Activated CD4-positive, alpha-beta T cell treated with anti-CD3 and anti-CD28 coated beads for 36 hours (primary cell): Measurements from ENCODE around the gene PEX16. TPM values are rescaled to one million over a fixed set of nuclear protein-coding genes. Genes with fewer than 3 reads are reported as not detected.

ENCODE experiments used
- ATAC-seq: fragments of 200-7000 bp; cut with Tn5 transposase; one replicate; pipeline ENCODE4 v1.10.0; 2021; ENCODE audit warnings: mild to moderate bottlenecking, moderate library complexity
- CTCF ChIA-PET: fragments of 350-600 bp; sonication (Branson Sonifier 250); formaldehyde crosslinking; loops from one replicate; lab custom pipeline; 2021; ENCODE audit warnings: antibody characterized with exemption; lab: Charles Lee
- POLR2A ChIA-PET: fragments of 350-600 bp; sonication (Branson Sonifier 250); formaldehyde crosslinking; loops from one replicate; lab custom pipeline; 2021; ENCODE audit warnings: antibody characterized with exemption, inconsistent platforms; lab: Charles Lee
- DNase-seq: peaks from one replicate; pipeline ENCODE4 v3.0.0-alpha.2; 2020
- H3K27ac Mint-ChIP-seq: one replicate; pipeline ENCODE4 v1.8.0; 2021; ENCODE audit warnings: mixed read lengths
- H3K27me3 Mint-ChIP-seq: one replicate; pipeline ENCODE4 v1.8.0; 2021; ENCODE audit warnings: mixed read lengths
- H3K36me3 Mint-ChIP-seq: one replicate; pipeline ENCODE4 v1.8.0; 2021; ENCODE audit warnings: low read depth, mixed read lengths
- H3K4me1 Mint-ChIP-seq: one replicate; pipeline ENCODE4 v1.8.0; 2021; ENCODE audit warnings: mixed read lengths
- H3K4me3 Mint-ChIP-seq: one replicate; pipeline ENCODE4 v1.8.0; 2021; ENCODE audit warnings: mild to moderate bottlenecking, moderate library complexity, mixed read lengths
- H3K9me3 Mint-ChIP-seq: one replicate; pipeline ENCODE4 v1.8.0; 2021; ENCODE audit warnings: low read depth, mixed read lengths
- intact Hi-C, 2 experiments: fragments of 100-400 bp; cut with DNase I in 1 of 2; cut with micrococcal nuclease in 1 of 2; formaldehyde crosslinking; loops; one replicate each; pipeline versions ENCODE4 v1.14.2 to v1.15.1; 2022 to 2024; cut with DNase I, micrococcal nuclease
- total RNA-seq, 2 experiments: library from RNA; stranded (reverse); gene quantifications; one replicate each; pipeline ENCODE4 v1.2.3, GENCODE V29; 2021

The PEX16 gene
- total RNA-seq, 2 experiments from 2014 or later = 28.1 to 33.4 TPM

GRCh38 chr11:45924036-45924915, 6.6 kb upstream of the PEX16 start:
- POLR2A ChIA-PET = interaction anchor here (0.6 to 0.7 kb wide), 2 partner anchors 17 to 553 kb away, joined by 3 read pairs; no protein-coding TSS in a partner anchor
- CTCF ChIA-PET = interaction anchor here (1.1 kb wide), 1 partner anchor 41 kb away, joined by 3 read pairs; no protein-coding TSS in a partner anchor
- intact Hi-C loops = no loop called here
- Mint-ChIP-seq H3K4me1 (peaks cover 9% of the 10 kb centered on the region), H3K27me3 (peaks cover 10% of the 10 kb centered on the region), H3K27ac (no peak overlapping the region), H3K36me3 (no peaks in the 10 kb centered on the region), H3K4me3 (no peak overlapping the region), H3K9me3 (no peaks in the 10 kb centered on the region)
- no peak for ATAC-seq
- DNase-seq = no peak

- Mint-ChIP-seq H3K27ac (no peak within 1 kb of the TSS), H3K4me1 (peaks cover 17% of the 10 kb centered on the region), H3K36me3 (no peaks in the 10 kb centered on the region), H3K27me3 (peaks cover 10% of the 10 kb centered on the region), H3K4me3 (peak within 1 kb of the TSS; percentile 61), H3K9me3 (no peaks in the 10 kb centered on the region)
- ChIA-PET CTCF (interaction anchor here (0.6 kb wide), 1 partner anchor 83 kb away, joined by 3 read pairs; no protein-coding TSS in a partner anchor), POLR2A (no interaction called here)
- no peak for DNase-seq
- no peak for ATAC-seq
- intact Hi-C loops = no loop called here
Measured at GRCh38 chr11:45922425-45923082, 4.9 kb upstream of the PEX16 start, which contains the start of gene LARGE2. TSS of gene LARGE2 (plus strand) at chr11:45922656. CDS start at chr11:45922883, 227 bp downstream.

- POLR2A ChIA-PET = no interaction called here
- peak overlapping the region; percentile 51 for H3K4me3 Mint-ChIP-seq
- peaks cover 10% of the 10 kb centered on the region for H3K27me3 Mint-ChIP-seq
- intact Hi-C loops = no loop called here
- H3K27ac Mint-ChIP-seq = no peak overlapping the region
- peaks cover 20% of the 10 kb centered on the region for H3K4me1 Mint-ChIP-seq
- H3K36me3 Mint-ChIP-seq = no peaks in the 10 kb centered on the region
- no peaks in the 10 kb centered on the region for H3K9me3 Mint-ChIP-seq
- CTCF ChIA-PET = interaction anchor here (0.6 to 1.1 kb wide), 2 partner anchors 9 to 84 kb away, joined by 3 read pairs; no protein-coding TSS in a partner anchor
- DNase-seq (no peak), ATAC-seq (no peak)
Measured at GRCh38 chr11:45921561-45922424, 4.1 kb upstream of the PEX16 start.

GRCh38 chr11:45920531-45921477, 3.1 kb upstream of the PEX16 start:
- H3K27ac Mint-ChIP-seq = no peak overlapping the region
- DNase-seq = no peak
- ChIA-PET POLR2A (no interaction called here), CTCF (interaction anchor here (1.1 kb wide), 1 partner anchor 10 kb away, joined by 3 read pairs; no protein-coding TSS in a partner anchor)
- no peak overlapping the region for H3K4me3 Mint-ChIP-seq
- intact Hi-C loops = no loop called here
- peaks cover 3% of the 10 kb centered on the region for H3K36me3 Mint-ChIP-seq
- H3K4me1 Mint-ChIP-seq = peaks cover 29% of the 10 kb centered on the region
- ATAC-seq = no peak
- H3K9me3 Mint-ChIP-seq = no peaks in the 10 kb centered on the region
- peaks cover 10% of the 10 kb centered on the region for H3K27me3 Mint-ChIP-seq

GRCh38 chr11:45919806-45920530, 2.3 kb upstream of the PEX16 start:
- H3K27ac Mint-ChIP-seq = no peak overlapping the region
- ATAC-seq = no peak
- POLR2A ChIA-PET = interaction anchor here (0.6 kb wide), 1 partner anchor 73 kb away, joined by 3 read pairs; no protein-coding TSS in a partner anchor

GRCh38 chr11:45918962-45919675, 1.4 kb upstream of the PEX16 start:
- Mint-ChIP-seq H3K27me3 (peaks cover 7% of the 10 kb centered on the region), H3K4me1 (peaks cover 34% of the 10 kb centered on the region), H3K27ac (peak overlapping the region; percentile 95), H3K9me3 (no peaks in the 10 kb centered on the region), H3K36me3 (peaks cover 6% of the 10 kb centered on the region), H3K4me3 (peak overlapping the region; percentile 96)
- CTCF ChIA-PET = interaction anchor here (0.7 to 1.1 kb wide), 2 partner anchors 75 to 435 kb away, joined by 3 to 4 read pairs; no protein-coding TSS in a partner anchor
- intact Hi-C loops = loop anchor here (1.0 to 10.0 kb wide), 17 partner anchors 20 to 1848 kb away; partner anchors contain the start of genes CRY2 (in 2 of the 2), ARFGAP2 (in 1 of the 2), ARHGAP1 (in 1 of the 2) and ATG13 (in 1 of the 2)
- DNase-seq (no peak), ATAC-seq (no peak)
- POLR2A ChIA-PET = interaction anchor here (0.6 to 1.4 kb wide), 2 partner anchors 72 kb away, joined by 3 to 8 read pairs; partner anchors contain the start of gene CRY2

More at GRCh38 chr11:45919806-45920530, 2.3 kb upstream of the PEX16 start:
- H3K27me3 Mint-ChIP-seq = peaks cover 10% of the 10 kb centered on the region
- no peaks in the 10 kb centered on the region for H3K9me3 Mint-ChIP-seq
- H3K4me3 Mint-ChIP-seq = no peak overlapping the region
- intact Hi-C loops = loop anchor here (2.0 to 10.0 kb wide), 7 partner anchors 197 to 1847 kb away; partner anchors contain the start of genes ARFGAP2 (in 1 of the 2), CD82 (in 1 of the 2), CKAP5 (in 1 of the 2) and CSTPP1 (in 1 of the 2)
- H3K4me1 Mint-ChIP-seq = peaks cover 34% of the 10 kb centered on the region
- CTCF ChIA-PET = no interaction called here
- no peak for DNase-seq
- peaks cover 3% of the 10 kb centered on the region for H3K36me3 Mint-ChIP-seq

GRCh38 chr11:45918331-45918941, 759 bp upstream of the PEX16 start:
- peak; percentile 28 for ATAC-seq
- POLR2A ChIA-PET = interaction anchor here (0.6 to 1.4 kb wide), 4 partner anchors 71 to 492 kb away, joined by 3 to 8 read pairs (median 5); partner anchors contain the start of genes CRY2 and SLC35C1
- H3K9me3 Mint-ChIP-seq = no peaks in the 10 kb centered on the region

GRCh38 chr11:45917286-45917622, 423 bp downstream of the PEX16 start:
- ATAC-seq = no peak
- DNase-seq = peak; percentile 56

More at GRCh38 chr11:45918331-45918941, 759 bp upstream of the PEX16 start:
- DNase-seq = peak; percentile 81
- CTCF ChIA-PET = interaction anchor here (0.7 to 1.1 kb wide), 6 partner anchors 46 to 472 kb away, joined by 3 to 5 read pairs (median 4); no protein-coding TSS in a partner anchor
- Mint-ChIP-seq H3K27ac (peak overlapping the region; percentile 95), H3K36me3 (peaks cover 6% of the 10 kb centered on the region), H3K27me3 (peaks cover 6% of the 10 kb centered on the region), H3K4me3 (peak overlapping the region; percentile 96), H3K4me1 (peaks cover 34% of the 10 kb centered on the region)
- intact Hi-C loops = loop anchor here (1.0 to 10.0 kb wide), 17 partner anchors 19 to 1849 kb away; partner anchors contain the start of genes CRY2 (in 2 of the 2), ARFGAP2 (in 1 of the 2), ARHGAP1 (in 1 of the 2) and ATG13 (in 1 of the 2)

More at GRCh38 chr11:45917286-45917622, 423 bp downstream of the PEX16 start:
- CTCF ChIA-PET = interaction anchor here (0.7 to 1.1 kb wide), 3 partner anchors 47 to 473 kb away, joined by 4 to 5 read pairs (median 4); no protein-coding TSS in a partner anchor
- peaks cover 3% of the 10 kb centered on the region for H3K27me3 Mint-ChIP-seq
- H3K4me1 Mint-ChIP-seq = peaks cover 31% of the 10 kb centered on the region
- intact Hi-C loops = loop anchor here (1.0 to 10.0 kb wide), 9 partner anchors 74 to 1850 kb away; partner anchors contain the start of genes ARFGAP2 (in 1 of the 2), CD82 (in 1 of the 2), CKAP5 (in 1 of the 2) and FNBP4 (in 1 of the 2)
- POLR2A ChIA-PET = interaction anchor here (1.0 to 1.4 kb wide), 3 partner anchors 70 to 326 kb away, joined by 3 to 8 read pairs (median 7); partner anchors contain the start of genes CRY2 and SLC35C1
- H3K9me3 Mint-ChIP-seq = no peaks in the 10 kb centered on the region
- H3K4me3 Mint-ChIP-seq = peak overlapping the region; percentile 96
- peak overlapping the region; percentile 95 for H3K27ac Mint-ChIP-seq
- peaks cover 6% of the 10 kb centered on the region for H3K36me3 Mint-ChIP-seq
